ENCODE results near the gene TBC1D22A.
A peak's percentile ranks its signal among the peaks of the same experiment; 100 is the strongest.
"Not testable (repeated sequence)": the region's sequence is repeated elsewhere in the genome, so short reads cannot be mapped to it uniquely, and the experiment has no call there.

The TBC1D22A gene, protein sequence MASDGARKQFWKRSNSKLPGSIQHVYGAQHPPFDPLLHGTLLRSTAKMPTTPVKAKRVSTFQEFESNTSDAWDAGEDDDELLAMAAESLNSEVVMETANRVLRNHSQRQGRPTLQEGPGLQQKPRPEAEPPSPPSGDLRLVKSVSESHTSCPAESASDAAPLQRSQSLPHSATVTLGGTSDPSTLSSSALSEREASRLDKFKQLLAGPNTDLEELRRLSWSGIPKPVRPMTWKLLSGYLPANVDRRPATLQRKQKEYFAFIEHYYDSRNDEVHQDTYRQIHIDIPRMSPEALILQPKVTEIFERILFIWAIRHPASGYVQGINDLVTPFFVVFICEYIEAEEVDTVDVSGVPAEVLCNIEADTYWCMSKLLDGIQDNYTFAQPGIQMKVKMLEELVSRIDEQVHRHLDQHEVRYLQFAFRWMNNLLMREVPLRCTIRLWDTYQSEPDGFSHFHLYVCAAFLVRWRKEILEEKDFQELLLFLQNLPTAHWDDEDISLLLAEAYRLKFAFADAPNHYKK

GRCh38 chr22:46762238-46763050, at the start of gene TBC1D22A:
Gene TBC1D22A, plus strand, starts transcription at chr22:46762650. Its CDS starts 137 bp downstream, at chr22:46762787.
- peak; percentile 97 to 98 (median 97) for DNase-seq

GRCh38 chr22:46714550-46714949, 47.9 kb upstream of the TBC1D22A start:
- no peak for DNase-seq

GRCh38 chr22:46719921-46720320, 42.5 kb upstream of the TBC1D22A start:
- no peak for DNase-seq

DNA sequence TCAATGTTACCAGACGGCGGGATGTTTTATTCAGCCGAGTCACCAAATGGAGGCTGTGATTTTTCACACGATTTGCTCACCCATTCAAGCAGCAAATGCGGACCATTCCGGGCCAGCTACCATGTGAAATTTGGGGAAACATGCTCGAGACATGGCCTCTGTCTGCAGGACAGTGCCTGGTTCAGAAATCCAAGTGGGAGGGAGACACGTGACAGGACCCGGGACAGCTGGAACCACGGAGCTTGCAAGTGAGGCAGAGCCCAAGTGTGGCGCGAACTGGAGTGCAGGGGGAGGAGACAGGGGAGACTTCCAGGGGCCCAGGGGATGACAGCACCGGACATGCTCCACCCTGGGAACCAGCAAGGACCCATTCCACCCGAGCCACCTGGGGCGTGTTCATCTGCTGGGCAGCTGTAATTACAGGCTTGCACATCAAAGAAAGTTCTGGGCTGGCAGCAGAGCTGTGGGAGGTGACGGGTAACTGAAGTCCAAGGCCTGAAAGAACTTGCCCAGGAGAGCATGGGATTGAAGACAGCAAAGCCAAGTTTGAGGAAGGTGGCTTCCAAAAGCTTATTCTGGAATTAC, 40.9 kb upstream of the TBC1D22A start:
- DNase-seq: no peak

DNA sequence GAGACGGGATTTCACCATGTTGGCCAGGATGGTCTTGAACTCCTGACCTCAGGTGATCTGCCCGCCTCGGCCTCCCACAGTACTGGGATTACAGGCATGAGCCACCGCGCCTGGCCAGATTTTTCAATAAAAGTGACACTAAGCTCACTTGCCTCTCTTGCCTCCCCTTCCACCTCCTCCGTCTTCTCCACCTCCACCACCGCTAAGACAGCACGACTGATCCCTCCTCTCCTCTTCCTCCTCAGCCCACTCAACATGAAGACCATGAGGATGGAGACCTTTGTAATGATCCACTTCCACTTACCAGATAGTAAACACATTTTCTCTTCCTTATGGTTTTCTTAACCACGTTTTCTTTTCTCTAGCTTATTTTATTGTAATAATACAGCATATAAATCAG, 38.6 kb upstream of the TBC1D22A start:
- no peak for DNase-seq

DNA sequence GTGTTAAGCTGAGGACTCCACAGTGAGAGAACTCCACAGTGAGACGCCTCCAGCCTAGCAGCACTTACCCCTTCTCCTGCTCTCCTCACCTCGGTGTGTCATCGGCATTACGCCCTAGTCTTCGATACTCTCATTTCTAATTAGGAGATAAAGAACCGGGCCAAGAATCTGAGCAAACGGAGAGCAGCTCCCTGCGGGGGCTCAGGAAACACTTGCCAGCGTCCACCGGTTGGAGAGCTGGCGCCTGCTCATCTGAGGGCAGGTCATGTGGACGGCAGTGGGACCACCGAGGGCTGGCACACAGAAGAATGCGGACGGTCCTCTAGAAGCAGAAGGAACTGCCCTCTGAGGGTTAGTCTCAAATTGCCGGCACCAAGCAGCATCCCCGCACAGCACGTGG, 37.4 kb upstream of the TBC1D22A start:
- DNase-seq: no peak

DNA sequence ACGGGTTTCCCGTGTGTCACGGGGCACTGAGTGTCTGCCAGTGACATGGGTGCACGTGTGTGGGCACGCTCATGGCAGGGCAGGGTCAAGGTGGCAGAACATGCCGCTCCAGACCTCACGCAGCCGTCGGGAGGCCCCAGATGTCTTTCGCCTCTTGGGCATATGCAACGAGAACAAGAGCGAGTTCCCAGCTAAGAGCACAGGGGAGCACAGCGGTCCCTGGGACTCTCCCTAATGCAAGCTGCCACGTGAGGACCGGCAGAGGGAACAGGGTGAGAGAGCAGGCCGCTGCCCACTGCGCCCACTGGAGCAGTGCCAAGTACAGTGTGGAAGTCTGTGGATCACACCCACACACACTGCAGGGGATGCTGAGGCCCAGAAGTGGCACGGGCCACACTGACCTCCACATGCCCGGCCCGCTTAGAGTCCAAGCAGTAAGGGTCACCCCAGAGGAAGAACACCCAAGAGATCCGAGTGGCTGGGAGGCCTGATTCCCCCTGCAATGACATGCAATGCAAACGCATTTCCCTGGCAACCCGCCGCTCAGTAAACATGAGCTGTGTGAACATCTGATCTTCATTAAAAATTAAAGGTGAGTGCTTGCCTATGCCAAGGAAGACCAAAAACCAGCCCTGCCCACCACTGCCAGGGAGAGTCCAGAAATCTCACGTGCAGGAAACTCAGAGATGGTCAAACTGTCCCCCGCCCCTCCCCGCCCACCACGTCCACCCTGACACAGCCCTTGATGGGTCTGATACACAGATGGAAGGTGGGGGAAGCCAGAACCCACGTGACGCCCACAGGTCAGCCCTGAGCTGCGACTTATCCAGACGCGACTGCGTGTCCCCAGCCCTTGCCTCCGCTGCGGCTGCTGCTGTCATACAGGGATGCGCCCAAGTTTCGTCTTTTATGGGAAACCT, 36.1 kb upstream of the TBC1D22A start:
- DNase-seq: no peak

DNA sequence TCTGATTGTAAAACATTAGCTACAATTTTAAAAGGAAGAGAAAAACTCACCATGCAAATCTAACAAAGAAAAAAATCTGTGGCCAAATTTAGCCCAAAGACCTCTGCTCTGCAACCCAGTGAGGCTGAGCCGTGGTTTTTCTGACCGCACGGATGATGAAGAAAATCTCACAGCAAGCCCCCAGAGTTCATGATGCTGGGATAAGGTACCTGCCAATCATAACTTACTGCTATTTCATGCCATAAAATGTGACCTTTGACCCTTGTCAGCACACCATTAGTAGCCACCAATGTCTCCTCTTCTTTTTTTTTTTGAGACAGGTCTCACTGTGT, 35.5 kb upstream of the TBC1D22A start:
- DNase-seq: no peak

DNA sequence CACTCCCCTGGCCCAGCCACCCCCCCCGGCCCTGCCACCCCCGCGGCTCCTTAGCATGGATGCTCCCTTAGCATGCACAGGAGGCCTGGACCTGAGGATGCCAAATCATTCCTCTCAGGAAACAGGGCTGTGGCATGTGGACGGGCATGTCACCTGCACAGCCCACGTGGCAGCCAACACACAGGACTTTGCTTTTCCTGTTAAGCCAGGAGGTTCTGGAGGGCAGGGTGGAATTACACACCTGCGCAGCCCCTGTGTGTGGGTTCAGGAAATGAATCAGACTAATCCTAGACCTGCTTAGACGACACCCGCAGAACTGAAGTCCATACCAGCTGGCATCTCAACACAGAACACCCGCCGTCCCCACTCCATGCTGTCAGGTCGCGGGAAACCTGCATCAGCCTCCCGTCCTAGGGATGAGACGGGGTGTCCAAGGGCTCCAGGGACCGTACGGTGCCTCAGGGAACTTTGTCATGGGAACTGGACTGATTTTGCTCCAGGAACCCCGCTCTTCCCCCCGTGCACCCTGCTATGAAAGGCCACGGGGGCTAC, 34.6 kb upstream of the TBC1D22A start:
- no peak for DNase-seq

- DNase-seq: no peak
Observed at GRCh38 chr22:46728470-46728869, 34.0 kb upstream of the TBC1D22A start.

DNA sequence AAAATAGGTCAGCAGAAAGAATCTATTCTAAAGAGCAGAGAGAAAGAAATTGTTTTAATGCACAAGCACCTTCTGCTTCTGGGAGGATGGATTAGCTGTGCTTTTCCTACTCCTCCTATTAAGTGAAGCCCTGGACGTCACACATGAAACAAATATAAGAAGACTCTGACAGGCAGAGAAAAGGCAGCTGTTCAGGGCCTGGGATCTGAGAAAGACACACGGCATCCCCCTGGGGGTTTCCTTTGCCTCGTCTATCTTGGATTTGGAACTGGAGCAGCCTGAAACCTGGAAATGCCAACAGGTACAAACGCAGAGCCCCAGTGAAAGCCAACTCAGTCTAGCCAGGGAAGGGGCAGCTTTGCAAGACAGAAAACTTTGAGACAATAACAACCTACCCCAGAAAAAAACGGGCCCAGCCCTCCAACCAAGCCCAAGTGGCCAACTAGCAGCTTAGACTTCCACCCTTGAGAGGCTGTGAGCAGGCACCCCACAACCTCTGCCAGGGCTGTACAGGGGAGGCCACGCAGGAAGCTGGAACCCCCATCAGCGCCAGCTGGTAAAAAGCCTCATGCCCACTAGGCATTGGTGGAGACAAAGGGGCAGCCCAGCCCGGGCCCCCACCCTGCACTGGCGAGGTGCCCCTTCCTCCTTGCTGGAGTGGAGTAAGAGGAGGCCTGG, 31.7 kb upstream of the TBC1D22A start:
- no peak for DNase-seq

- DNase-seq: no peak
Observed at GRCh38 chr22:46731246-46732040, 31.0 kb upstream of the TBC1D22A start.

- no peak for DNase-seq
Observed at GRCh38 chr22:46732041-46732379, 30.4 kb upstream of the TBC1D22A start.

DNA sequence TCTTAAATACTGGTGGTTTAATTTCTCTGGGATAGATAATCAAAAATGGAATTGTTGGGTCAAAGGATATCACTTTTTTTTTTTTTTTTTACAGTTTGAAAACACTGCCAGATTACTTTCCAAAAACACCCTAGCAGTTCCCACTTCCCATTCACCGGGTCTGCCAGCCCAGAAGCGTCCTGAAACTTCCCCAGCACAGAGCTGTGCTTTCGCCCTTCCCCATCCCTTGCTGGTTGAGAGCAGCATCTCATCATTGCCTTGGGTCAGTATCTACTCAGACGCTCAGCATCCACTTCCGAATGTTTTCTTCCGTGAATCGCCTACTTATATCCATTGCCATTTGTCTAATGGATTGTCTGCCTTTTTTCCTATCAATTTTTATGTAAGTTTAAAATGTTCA, 29.9 kb upstream of the TBC1D22A start:
- DNase-seq: peak; percentile 49 to 66 (median 59)

DNA sequence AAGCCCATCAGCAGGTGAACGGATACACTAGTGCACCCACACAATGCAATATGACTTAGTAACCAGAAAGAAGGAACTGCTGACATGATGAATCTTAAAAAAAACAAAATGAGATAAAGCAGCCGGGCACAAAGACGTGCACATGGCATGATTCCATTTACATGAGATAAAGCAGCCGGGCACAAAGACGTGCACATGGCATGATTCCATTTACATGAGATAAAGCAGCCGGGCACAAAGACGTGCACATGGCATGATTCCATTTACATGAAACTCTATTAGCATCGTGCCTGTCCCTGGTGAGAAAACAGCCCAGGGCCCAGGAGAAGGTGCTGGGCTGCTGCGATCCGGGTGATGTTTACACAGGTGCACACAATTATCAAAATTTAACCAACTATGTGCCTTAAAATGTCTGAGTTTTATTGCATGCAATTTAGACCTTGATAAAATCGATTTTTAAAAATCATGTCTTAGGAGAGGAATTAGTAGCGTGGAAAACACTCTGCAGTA, 28.2 kb upstream of the TBC1D22A start:
- DNase-seq: not testable (repeated sequence)

DNA sequence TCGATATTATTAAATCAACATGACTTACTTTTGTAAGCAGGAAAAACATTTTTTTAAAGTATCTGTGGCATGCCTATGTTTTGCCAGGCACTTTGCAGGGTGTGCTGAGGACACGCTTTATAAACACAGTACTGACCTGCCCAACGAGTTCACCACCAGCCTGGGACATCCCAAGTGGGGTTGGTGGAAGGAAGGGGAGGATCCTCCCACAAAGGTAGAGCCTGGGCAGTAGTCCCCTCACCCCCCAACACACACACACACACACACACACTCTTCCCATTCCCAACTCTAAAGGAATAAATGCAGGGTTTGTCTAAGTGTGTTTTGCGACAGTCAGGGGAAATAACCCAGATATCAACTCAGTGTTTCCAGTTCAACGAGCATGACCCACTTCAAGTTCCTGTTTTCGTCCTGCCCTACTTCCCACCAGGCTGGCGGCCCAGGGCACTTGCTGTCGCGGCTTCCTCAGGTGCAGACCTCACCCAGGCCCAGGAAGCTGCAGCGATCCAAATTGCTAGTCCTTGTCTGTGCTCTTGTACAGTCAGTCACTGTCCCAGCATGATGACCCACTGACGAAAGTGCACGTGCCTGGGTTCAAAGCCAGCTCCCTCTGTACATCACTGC, 27.5 kb upstream of the TBC1D22A start:
- peak; percentile 77 to 79 (median 79) for DNase-seq

GRCh38 chr22:46735747-46736608, 26.5 kb upstream of the TBC1D22A start:
- DNase-seq: no peak

- DNase-seq: no peak
Observed at GRCh38 chr22:46736705-46737104, 25.7 kb upstream of the TBC1D22A start.
